Stimulated activated CD4-positive, alpha-beta T cell treated with anti-CD3 and anti-CD28 coated beads, Interleukin-12 subunit alpha, Interleukin-12 subunit beta, amount 100 ng/mL, for 48 hours (primary cell): ENCODE measurements around the gene YWHAB.
"Not testable (repeated sequence)": the region's sequence is repeated elsewhere in the genome, so short reads cannot be mapped to it uniquely, and the experiment has no call there.

ENCODE experiments used
- DNase-seq, 3 donors: peaks; one replicate each; pipeline ENCODE4 v3.0.0-alpha.2; 2020; ENCODE audit warnings: low read depth in 2 of 3, low spot score in 1 of 3

Gene YWHAB

GRCh38 chr20:44885392-44886265 lies at the start of gene YWHAB:
Gene YWHAB, plus strand, starts transcription at chr20:44885705. Its CDS starts 15,829 bp downstream, at chr20:44901534.
- peak; percentile 97 to 99 (median 97) for DNase-seq

GRCh38 chr20:44836601-44837120 lies 48.8 kb upstream of the YWHAB start:
- DNase-seq = no peak

GRCh38 chr20:44837946-44838345 lies 47.6 kb upstream of the YWHAB start:
- no peak for DNase-seq

- DNase-seq = no peak
Observed at GRCh38 chr20:44838521-44838920, 47.0 kb upstream of the YWHAB start.

- DNase-seq = no peak
Observed at GRCh38 chr20:44839481-44839880, 46.0 kb upstream of the YWHAB start.

GRCh38 chr20:44840826-44841225 lies 44.7 kb upstream of the YWHAB start:
- no peak for DNase-seq

GRCh38 chr20:44841955-44842354 lies 43.5 kb upstream of the YWHAB start:
- no peak for DNase-seq

- DNase-seq = no peak
Observed at GRCh38 chr20:44843876-44844275, 41.6 kb upstream of the YWHAB start.

- DNase-seq = no peak
Observed at GRCh38 chr20:44848254-44849015, 37.1 kb upstream of the YWHAB start.

- DNase-seq = no peak
Observed at GRCh38 chr20:44849703-44850102, 35.8 kb upstream of the YWHAB start.

- no peak for DNase-seq
Observed at GRCh38 chr20:44850272-44850671, 35.2 kb upstream of the YWHAB start.

- no peak for DNase-seq
Observed at GRCh38 chr20:44850837-44851236, 34.7 kb upstream of the YWHAB start.

GRCh38 chr20:44851545-44851944 lies 34.0 kb upstream of the YWHAB start:
- no peak for DNase-seq

GRCh38 chr20:44856442-44856841 lies 29.1 kb upstream of the YWHAB start:
- no peak for DNase-seq

- no peak for DNase-seq
Observed at GRCh38 chr20:44856856-44857448, 28.6 kb upstream of the YWHAB start.

GRCh38 chr20:44858606-44859360 lies 26.7 kb upstream of the YWHAB start:
- no peak for DNase-seq

GRCh38 chr20:44861531-44862006 lies 23.9 kb upstream of the YWHAB start:
- DNase-seq = no peak

- no peak for DNase-seq
Observed at GRCh38 chr20:44862286-44862685, 23.2 kb upstream of the YWHAB start.

GRCh38 chr20:44863365-44864084 lies 22.0 kb upstream of the YWHAB start:
- DNase-seq = not testable (repeated sequence)

GRCh38 chr20:44864493-44864892 lies 21.0 kb upstream of the YWHAB start:
- DNase-seq = not testable (repeated sequence)
